WTC11 (cell line): ENCODE results near the gene PLXNB2. TPM values are rescaled to one million over a fixed set of nuclear protein-coding genes. Genes with fewer than 3 reads are reported as not detected.

Experiments used
- ARID4B ChIP-seq: sonication (generic); formaldehyde crosslinking; IDR thresholded peaks from 2 replicates; pipeline ENCODE4 v1.8.0; 2023; ENCODE audit warnings: missing genetic modification reagents, mild to moderate bottlenecking, borderline replicate concordance
- ATF2 ChIP-seq: sonication (generic); formaldehyde crosslinking; IDR thresholded peaks from 2 replicates; pipeline ENCODE4 v1.8.1; 2022; ENCODE audit warnings: low read depth, missing genetic modification reagents, borderline replicate concordance
- EMX1 ChIP-seq: fragments of 250-450 bp; sonication (Bioruptor Pico); IDR thresholded peaks from 2 replicates; pipeline ENCODE4 v1.8.0; 2021; ENCODE audit warnings: mild to moderate bottlenecking
- ESRRA ChIP-seq: sonication (generic); formaldehyde crosslinking; IDR thresholded peaks from 2 replicates; pipeline ENCODE4 v1.8.1; 2022; ENCODE audit warnings: mild to moderate bottlenecking, missing genetic modification reagents, borderline replicate concordance
- FOXP4 ChIP-seq: sonication (generic); formaldehyde crosslinking; IDR thresholded peaks from 2 replicates; pipeline ENCODE4 v1.8.0; 2022; ENCODE audit warnings: mild to moderate bottlenecking, missing genetic modification reagents
- HMGA2 ChIP-seq: fragments of 250-450 bp; sonication (Bioruptor Pico); IDR thresholded peaks from 2 replicates; pipeline ENCODE4 v1.4.0; 2021; ENCODE audit warnings: mild to moderate bottlenecking, moderate library complexity
- PRDM15 ChIP-seq: sonication (generic); formaldehyde crosslinking; IDR thresholded peaks from 2 replicates; pipeline ENCODE4 v1.8.0; 2022; ENCODE audit warnings: missing genetic modification reagents
- RELA ChIP-seq: sonication (generic); formaldehyde crosslinking; IDR thresholded peaks from 2 replicates; pipeline ENCODE4 v1.8.1; 2022; ENCODE audit warnings: missing genetic modification reagents, mild to moderate bottlenecking, borderline replicate concordance
- TCF7 ChIP-seq: sonication (generic); formaldehyde crosslinking; IDR thresholded peaks from 2 replicates; pipeline ENCODE4 v1.8.0; 2022; ENCODE audit warnings: mild to moderate bottlenecking, low read depth, missing genetic modification reagents, moderate library complexity
- ZNF425 ChIP-seq: fragments of 250-450 bp; sonication (Bioruptor Pico); conservative IDR thresholded peaks from 2 replicates; pipeline ENCODE4 v1.9.0; 2021; ENCODE audit warnings: mild to moderate bottlenecking
- total RNA-seq: library from RNA; stranded (reverse); gene quantifications from 3 replicates; pipeline ENCODE4 v1.2.3, GENCODE V29; 2021

The PLXNB2 gene
- total RNA-seq, 1 experiment from 2014 or later: 113 TPM

GRCh38 chr22:50326956-50327710, 19.7 kb upstream of the PLXNB2 start, which contains the start of gene DENND6B (continued):
- no peak for TF ChIP-seq PRDM15 (CRISPR knock-in tag)
- no peak for TF ChIP-seq ESRRA (CRISPR knock-in tag)
- TF ChIP-seq RELA (CRISPR knock-in tag): no peak
- peak; percentile 39; the same call in 1 of the 2 replicates for TF ChIP-seq ARID4B (CRISPR knock-in tag)
- TF ChIP-seq TCF7 (CRISPR knock-in tag): peak; percentile 62; the same call in 1 of the 2 replicates
- no peak for TF ChIP-seq EMX1
- TF ChIP-seq FOXP4 (CRISPR knock-in tag): no peak
- no peak for TF ChIP-seq HMGA2 (CRISPR knock-in tag)
- TF ChIP-seq ZNF425 (CRISPR knock-in tag): no peak
- no peak for TF ChIP-seq ATF2 (CRISPR knock-in tag)
